ENCODE measurements around the gene ADGRG4. TPM values are rescaled to one million over a fixed set of nuclear protein-coding genes. Genes with fewer than 3 reads are reported as not detected.

The ADGRG4 gene
- total RNA-seq, 1 experiment from 2014 or later: not detected

GRCh38 chrX:136339702-136340101 lies 38.9 kb downstream of the ADGRG4 start:
- no peak for TF ChIP-seq ETV6 (CRISPR knock-in tag; IDR thresholded peaks at IDR 0.05)
- no peak for TF ChIP-seq CBFB (CRISPR knock-in tag; IDR thresholded peaks at IDR 0.05; ENCODE audit: low read depth)
- no peak for TF ChIP-seq NFE2L1 (CRISPR knock-in tag; IDR thresholded peaks at IDR 0.05)
- TF ChIP-seq ATF2 (CRISPR knock-in tag; IDR thresholded peaks at IDR 0.05; ENCODE audit: borderline replicate concordance, low read depth): no peak
- no peak for TF ChIP-seq ZNF138 (CRISPR knock-in tag; conservative IDR thresholded peaks at IDR 0.05)
- TF ChIP-seq TCF7 (CRISPR knock-in tag; IDR thresholded peaks at IDR 0.05; ENCODE audit: low read depth): no peak
- no peak for TF ChIP-seq CREM (CRISPR knock-in tag; IDR thresholded peaks at IDR 0.05)
- no peak for TF ChIP-seq CTCF (IDR thresholded peaks at IDR 0.05)
- TF ChIP-seq MXD4 (CRISPR knock-in tag; IDR thresholded peaks at IDR 0.05; ENCODE audit: borderline replicate concordance): no peak
- TF ChIP-seq FOXJ3 (CRISPR knock-in tag; IDR thresholded peaks at IDR 0.05; ENCODE audit: borderline replicate concordance): no peak
- no peak for TF ChIP-seq GTF2I (CRISPR knock-in tag; conservative IDR thresholded peaks at IDR 0.05)
- TF ChIP-seq SOX15 (CRISPR knock-in tag; IDR thresholded peaks at IDR 0.05): no peak
- TF ChIP-seq ZNF263 (CRISPR knock-in tag; IDR thresholded peaks at IDR 0.05; ENCODE audit: low read depth): no peak
- POLR2A ChIA-PET: no interaction called here
- ATAC-seq: no peak
- Mint-ChIP-seq H3K27me3 (ENCODE audit: low read depth) (peaks cover 7% of the 10 kb centered on the region), H3K27ac (no peak overlapping the region), H3K9me3 (no peaks in the 10 kb centered on the region), H3K4me3 (no peak overlapping the region), H3K4me1 (no peaks in the 10 kb centered on the region), H3K36me3 (no peaks in the 10 kb centered on the region)
- CTCF ChIA-PET: no interaction called here
- no peak for DNase-seq (ENCODE audit: low spot score)

- POLR2A ChIA-PET: no interaction called here
- peaks cover 14% of the 10 kb centered on the region for H3K27me3 Mint-ChIP-seq (ENCODE audit: low read depth)
- no peak overlapping the region for H3K27ac Mint-ChIP-seq
- CTCF ChIA-PET: no interaction called here
- H3K9me3 Mint-ChIP-seq: peaks cover 3% of the 10 kb centered on the region; the same call in 1 of the 2 replicates
- ATAC-seq (no peak), DNase-seq (ENCODE audit: low spot score) (no peak)
- H3K4me3 Mint-ChIP-seq: no peak overlapping the region
- no peaks in the 10 kb centered on the region for H3K36me3 Mint-ChIP-seq
- no peaks in the 10 kb centered on the region for H3K4me1 Mint-ChIP-seq
- no peak for TF ChIP-seq ZNF138 (CRISPR knock-in tag; conservative IDR thresholded peaks at IDR 0.05)
- TF ChIP-seq ZNF232 (CRISPR knock-in tag; IDR thresholded peaks at IDR 0.05): no peak
- no peak for TF ChIP-seq HMGXB4 (CRISPR knock-in tag; IDR thresholded peaks at IDR 0.05)
- no peak for TF ChIP-seq GRHL2 (CRISPR knock-in tag; IDR thresholded peaks at IDR 0.05; ENCODE audit: insufficient replicate concordance, severe bottlenecking)
- TF ChIP-seq FOXP4 (CRISPR knock-in tag; IDR thresholded peaks at IDR 0.05): no peak
- no peak for TF ChIP-seq IRF1 (CRISPR knock-in tag; IDR thresholded peaks at IDR 0.05)
- TF ChIP-seq ERG (CRISPR knock-in tag; IDR thresholded peaks at IDR 0.05): no peak
- no peak for TF ChIP-seq SP1 (CRISPR knock-in tag; conservative IDR thresholded peaks at IDR 0.05)
- no peak for TF ChIP-seq ZSCAN18 (CRISPR knock-in tag; IDR thresholded peaks at IDR 0.05)
- TF ChIP-seq PREB (CRISPR knock-in tag; IDR thresholded peaks at IDR 0.05; ENCODE audit: borderline replicate concordance): no peak
- no peak for TF ChIP-seq NFE2L1 (CRISPR knock-in tag; IDR thresholded peaks at IDR 0.05)
- TF ChIP-seq CBFB (CRISPR knock-in tag; IDR thresholded peaks at IDR 0.05; ENCODE audit: low read depth): no peak
- TF ChIP-seq ESRRA (CRISPR knock-in tag; IDR thresholded peaks at IDR 0.05; ENCODE audit: borderline replicate concordance): no peak
- TF ChIP-seq TP53 (CRISPR knock-in tag; IDR thresholded peaks at IDR 0.05): no peak
Measured at GRCh38 chrX:136344320-136344719, 43.6 kb downstream of the ADGRG4 start.

All from WTC11 (cell line).